ENCODE results near the gene GALNT14. TPM values are rescaled to one million over a fixed set of nuclear protein-coding genes. Genes with fewer than 3 reads are reported as not detected.

The GALNT14 gene
- total RNA-seq, 1 experiment from 2014 or later: 6.0 TPM

- DNase-seq (ENCODE audit: low spot score) (no peak), ATAC-seq (no peak)
- H3K27ac Mint-ChIP-seq: no peak overlapping the region
- H3K4me1 Mint-ChIP-seq: peaks cover 12% of the 10 kb centered on the region
- H3K9me3 Mint-ChIP-seq: peaks cover 16% of the 10 kb centered on the region
- POLR2A ChIA-PET: no interaction called here
- CTCF ChIA-PET: interaction anchor here (1.0 to 2.9 kb wide), 15 partner anchors 10 to 321 kb away, joined by 3 to 17 read pairs (median 4); no protein-coding TSS in a partner anchor
- H3K4me3 Mint-ChIP-seq: no peak overlapping the region
- no peaks in the 10 kb centered on the region for H3K27me3 Mint-ChIP-seq (ENCODE audit: low read depth)
- peaks cover 15% of the 10 kb centered on the region for H3K36me3 Mint-ChIP-seq
- TF ChIP-seq ZNF121 (CRISPR knock-in tag; IDR thresholded peaks at IDR 0.05) (no peak), FOXK1 (CRISPR knock-in tag; IDR thresholded peaks at IDR 0.05) (no peak), RELA (CRISPR knock-in tag; IDR thresholded peaks at IDR 0.05; ENCODE audit: borderline replicate concordance) (no peak), ZNF263 (CRISPR knock-in tag; IDR thresholded peaks at IDR 0.05; ENCODE audit: low read depth) (no peak), ELF4 (CRISPR knock-in tag; IDR thresholded peaks at IDR 0.05; ENCODE audit: low read depth) (no peak), ESRRA (CRISPR knock-in tag; IDR thresholded peaks at IDR 0.05; ENCODE audit: borderline replicate concordance) (no peak), FOXP1 (CRISPR knock-in tag; IDR thresholded peaks at IDR 0.05; ENCODE audit: borderline replicate concordance) (no peak), SOX15 (CRISPR knock-in tag; IDR thresholded peaks at IDR 0.05) (no peak)
- TF ChIP-seq, protein P1, sequence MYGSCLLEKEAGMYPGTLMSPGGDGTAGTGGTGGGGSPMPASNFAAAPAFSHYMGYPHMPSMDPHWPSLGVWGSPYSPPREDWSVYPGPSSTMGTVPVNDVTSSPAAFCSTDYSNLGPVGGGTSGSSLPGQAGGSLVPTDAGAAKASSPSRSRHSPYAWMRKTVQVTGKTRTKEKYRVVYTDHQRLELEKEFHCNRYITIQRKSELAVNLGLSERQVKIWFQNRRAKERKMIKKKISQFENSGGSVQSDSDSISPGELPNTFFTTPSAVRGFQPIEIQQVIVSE (CRISPR knock-in tag; IDR thresholded peaks at IDR 0.05; ENCODE audit: borderline replicate concordance): no peak
- TF ChIP-seq, protein P2, sequence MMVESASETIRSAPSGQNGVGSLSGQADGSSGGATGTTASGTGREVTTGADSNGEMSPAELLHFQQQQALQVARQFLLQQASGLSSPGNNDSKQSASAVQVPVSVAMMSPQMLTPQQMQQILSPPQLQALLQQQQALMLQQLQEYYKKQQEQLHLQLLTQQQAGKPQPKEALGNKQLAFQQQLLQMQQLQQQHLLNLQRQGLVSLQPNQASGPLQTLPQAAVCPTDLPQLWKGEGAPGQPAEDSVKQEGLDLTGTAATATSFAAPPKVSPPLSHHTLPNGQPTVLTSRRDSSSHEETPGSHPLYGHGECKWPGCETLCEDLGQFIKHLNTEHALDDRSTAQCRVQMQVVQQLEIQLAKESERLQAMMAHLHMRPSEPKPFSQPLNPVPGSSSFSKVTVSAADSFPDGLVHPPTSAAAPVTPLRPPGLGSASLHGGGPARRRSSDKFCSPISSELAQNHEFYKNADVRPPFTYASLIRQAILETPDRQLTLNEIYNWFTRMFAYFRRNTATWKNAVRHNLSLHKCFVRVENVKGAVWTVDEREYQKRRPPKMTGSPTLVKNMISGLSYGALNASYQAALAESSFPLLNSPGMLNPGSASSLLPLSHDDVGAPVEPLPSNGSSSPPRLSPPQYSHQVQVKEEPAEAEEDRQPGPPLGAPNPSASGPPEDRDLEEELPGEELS (CRISPR knock-in tag; IDR thresholded peaks at IDR 0.05): no peak
Observed at GRCh38 chr2:31032475-31032874, 105.8 kb downstream of the GALNT14 start.

GRCh38 chr2:31031132-31031706 is 107.0 kb downstream of the GALNT14 start:
- TF ChIP-seq, protein P3, sequence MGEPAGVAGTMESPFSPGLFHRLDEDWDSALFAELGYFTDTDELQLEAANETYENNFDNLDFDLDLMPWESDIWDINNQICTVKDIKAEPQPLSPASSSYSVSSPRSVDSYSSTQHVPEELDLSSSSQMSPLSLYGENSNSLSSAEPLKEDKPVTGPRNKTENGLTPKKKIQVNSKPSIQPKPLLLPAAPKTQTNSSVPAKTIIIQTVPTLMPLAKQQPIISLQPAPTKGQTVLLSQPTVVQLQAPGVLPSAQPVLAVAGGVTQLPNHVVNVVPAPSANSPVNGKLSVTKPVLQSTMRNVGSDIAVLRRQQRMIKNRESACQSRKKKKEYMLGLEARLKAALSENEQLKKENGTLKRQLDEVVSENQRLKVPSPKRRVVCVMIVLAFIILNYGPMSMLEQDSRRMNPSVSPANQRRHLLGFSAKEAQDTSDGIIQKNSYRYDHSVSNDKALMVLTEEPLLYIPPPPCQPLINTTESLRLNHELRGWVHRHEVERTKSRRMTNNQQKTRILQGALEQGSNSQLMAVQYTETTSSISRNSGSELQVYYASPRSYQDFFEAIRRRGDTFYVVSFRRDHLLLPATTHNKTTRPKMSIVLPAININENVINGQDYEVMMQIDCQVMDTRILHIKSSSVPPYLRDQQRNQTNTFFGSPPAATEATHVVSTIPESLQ (CRISPR knock-in tag; IDR thresholded peaks at IDR 0.05): no peak
- TF ChIP-seq TEAD1 (CRISPR knock-in tag; IDR thresholded peaks at IDR 0.05): no peak
- no peak for TF ChIP-seq TEAD4 (CRISPR knock-in tag; IDR thresholded peaks at IDR 0.05)
- Mint-ChIP-seq H3K36me3 (peaks cover 3% of the 10 kb centered on the region), H3K4me3 (no peak overlapping the region), H3K4me1 (peaks cover 12% of the 10 kb centered on the region), H3K9me3 (peaks cover 3% of the 10 kb centered on the region), H3K27me3 (ENCODE audit: low read depth) (no peaks in the 10 kb centered on the region), H3K27ac (no peak overlapping the region)
- no peak for DNase-seq (ENCODE audit: low spot score)
- ChIA-PET POLR2A (no interaction called here), CTCF (interaction anchor here (0.6 to 1.8 kb wide), 2 partner anchors 53 to 320 kb away, joined by 3 to 4 read pairs; no protein-coding TSS in a partner anchor)
- ATAC-seq: no peak

DNA sequence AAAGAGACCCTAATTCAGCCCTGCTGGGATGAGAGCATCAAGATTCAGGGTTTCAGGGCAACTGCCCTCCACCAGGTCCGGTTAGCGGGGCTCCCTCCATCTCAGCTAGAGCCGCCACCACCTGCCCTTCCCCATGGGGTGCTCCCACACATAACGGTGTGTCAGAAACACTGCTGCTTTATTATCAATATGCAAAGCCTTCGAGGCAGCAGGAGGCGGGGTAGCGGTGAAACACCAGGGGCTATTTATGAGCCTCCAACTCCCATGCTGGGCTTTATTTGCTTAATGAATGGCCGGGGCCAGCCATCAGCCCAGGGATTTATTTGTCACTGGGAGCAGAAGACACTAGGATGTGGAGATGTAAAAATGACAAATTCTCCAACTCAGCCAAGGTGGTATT is 109.8 kb downstream of the GALNT14 start:
- ATAC-seq (no peak; the same call in 1 of the 2 replicates), DNase-seq (ENCODE audit: low spot score) (no peak)
- Mint-ChIP-seq H3K36me3 (no peaks in the 10 kb centered on the region), H3K27ac (no peak overlapping the region), H3K9me3 (no peaks in the 10 kb centered on the region), H3K4me1 (peaks cover 18% of the 10 kb centered on the region), H3K4me3 (no peak overlapping the region), H3K27me3 (ENCODE audit: low read depth) (no peaks in the 10 kb centered on the region)
- TF ChIP-seq ZNF423 (CRISPR knock-in tag; IDR thresholded peaks at IDR 0.05): peak; percentile 77
- TF ChIP-seq ELF4 (CRISPR knock-in tag; IDR thresholded peaks at IDR 0.05; ENCODE audit: low read depth): no peak
- 0 out of 2 replicates have a peak, but pooled peaks have one; percentile 12 for TF ChIP-seq SP1 (CRISPR knock-in tag; conservative IDR thresholded peaks at IDR 0.05)
- TF ChIP-seq NFE2L1 (CRISPR knock-in tag; IDR thresholded peaks at IDR 0.05): no peak
- CTCF ChIA-PET: interaction anchor here (1.3 to 1.7 kb wide), 2 partner anchors 24 to 317 kb away, joined by 4 read pairs; no protein-coding TSS in a partner anchor
- POLR2A ChIA-PET: no interaction called here
